ENCODE data around the gene ANAPC7. TPM values are rescaled to one million over a fixed set of nuclear protein-coding genes. Genes with fewer than 3 reads are reported as not detected.
"Not testable (repeated sequence)": the region's sequence is repeated elsewhere in the genome, so short reads cannot be mapped to it uniquely, and the experiment has no call there.

Gene ANAPC7
- 15.5 TPM for total RNA-seq

GRCh38 chr12:110403146-110403975, at the start of gene ANAPC7:
ANAPC7 (minus strand) TSS chr12:110403708; CDS start chr12:110403627, 81 bp downstream.
- DNase-seq (ENCODE audit: low spot score) (peak; percentile 89), ATAC-seq (peak; percentile 98)

GRCh38 chr12:110451263-110451662, 47.8 kb upstream of the ANAPC7 start:
- ATAC-seq, result no peak
- DNase-seq (ENCODE audit: low spot score), result no peak

GRCh38 chr12:110449799-110450497, 46.4 kb upstream of the ANAPC7 start, which contains the start of gene ARPC3:
ARPC3 (minus strand) TSS chr12:110450337; CDS start chr12:110450260, 77 bp downstream.
- ATAC-seq (peak; percentile 96), DNase-seq (ENCODE audit: low spot score) (peak; percentile 96)

GRCh38 chr12:110444455-110444854, 40.9 kb upstream of the ANAPC7 start:
- no peak for DNase-seq (ENCODE audit: low spot score)
- no peak for ATAC-seq

- no peak for ATAC-seq
Observed at GRCh38 chr12:110436231-110436630, 32.7 kb upstream of the ANAPC7 start.

GRCh38 chr12:110431957-110432587, 28.6 kb upstream of the ANAPC7 start:
- DNase-seq (ENCODE audit: low spot score) (no peak), ATAC-seq (no peak)

More at GRCh38 chr12:110436231-110436630, 32.7 kb upstream of the ANAPC7 start:
- DNase-seq (ENCODE audit: low spot score), result no peak

GRCh38 chr12:110429676-110430075, 26.2 kb upstream of the ANAPC7 start:
- not testable (repeated sequence) for ATAC-seq; DNase-seq (ENCODE audit: low spot score)

GRCh38 chr12:110426406-110426805, 22.9 kb upstream of the ANAPC7 start:
- no peak for ATAC-seq

GRCh38 chr12:110424237-110424636, 20.7 kb upstream of the ANAPC7 start:
- DNase-seq (ENCODE audit: low spot score) (no peak), ATAC-seq (no peak)

More at GRCh38 chr12:110426406-110426805, 22.9 kb upstream of the ANAPC7 start:
- DNase-seq (ENCODE audit: low spot score), result no peak

- DNase-seq (ENCODE audit: low spot score) (no peak), ATAC-seq (no peak)
Observed at GRCh38 chr12:110421701-110422100, 18.2 kb upstream of the ANAPC7 start.

- ATAC-seq, result no peak
Observed at GRCh38 chr12:110421159-110421661, 17.7 kb upstream of the ANAPC7 start.

GRCh38 chr12:110420644-110421043, 17.1 kb upstream of the ANAPC7 start:
- not testable (repeated sequence) for ATAC-seq; DNase-seq (ENCODE audit: low spot score)

More at GRCh38 chr12:110421159-110421661, 17.7 kb upstream of the ANAPC7 start:
- no peak for DNase-seq (ENCODE audit: low spot score)

GRCh38 chr12:110417113-110417512, 13.6 kb upstream of the ANAPC7 start:
- not testable (repeated sequence) for ATAC-seq; DNase-seq (ENCODE audit: low spot score)

- not testable (repeated sequence) for DNase-seq (ENCODE audit: low spot score); ATAC-seq
Observed at GRCh38 chr12:110410086-110410485, 6.6 kb upstream of the ANAPC7 start.

- DNase-seq (ENCODE audit: low spot score); ATAC-seq: not testable (repeated sequence)
Observed at GRCh38 chr12:110405126-110405662, 1.7 kb upstream of the ANAPC7 start.

GRCh38 chr12:110403976-110404682, 621 bp upstream of the ANAPC7 start:
- ATAC-seq (peak; percentile 80), DNase-seq (ENCODE audit: low spot score) (peak; percentile 79)

GRCh38 chr12:110382683-110383082, 20.8 kb downstream of the ANAPC7 start:
- no peak for ATAC-seq
- no peak for DNase-seq (ENCODE audit: low spot score)

GRCh38 chr12:110379631-110380030, 23.9 kb downstream of the ANAPC7 start:
- DNase-seq (ENCODE audit: low spot score) (no peak), ATAC-seq (no peak)

- DNase-seq (ENCODE audit: low spot score), result no peak
- no peak for ATAC-seq
Observed at GRCh38 chr12:110379197-110379596, 24.3 kb downstream of the ANAPC7 start.
